Activated CD8-positive, alpha-beta T cell treated with anti-CD3 and anti-CD28 coated beads, Interleukin-2, amount 10 ng/mL, durations not matched to agents 7 days and 5 days (primary cell): ENCODE data around the gene MT3. TPM values are rescaled to one million over a fixed set of nuclear protein-coding genes. Genes with fewer than 3 reads are reported as not detected.
"Not testable (repeated sequence)": the region's sequence is repeated elsewhere in the genome, so short reads cannot be mapped to it uniquely, and the experiment has no call there.

Source experiments
- ATAC-seq: fragments of 150-1000 bp; cut with Tn5 transposase; one replicate; pipeline ENCODE4 v1.10.0; 2021; ENCODE audit warnings: moderate library complexity
- CTCF ChIA-PET: fragments of 350-600 bp; sonication (Branson Sonifier 250); formaldehyde crosslinking; loops from one replicate; lab custom pipeline; 2021; ENCODE audit warnings: antibody characterized with exemption; lab: Charles Lee
- POLR2A ChIA-PET: fragments of 350-600 bp; sonication (Branson Sonifier 250); formaldehyde crosslinking; loops from one replicate; lab custom pipeline; 2021; ENCODE audit warnings: antibody characterized with exemption; lab: Charles Lee
- DNase-seq: peaks from one replicate; pipeline ENCODE4 v3.0.0-alpha.2; 2020
- H3K27ac Mint-ChIP-seq: one replicate; pipeline ENCODE4 v1.8.0; 2021; ENCODE audit warnings: mild to moderate bottlenecking, mixed read lengths
- H3K27me3 Mint-ChIP-seq: one replicate; pipeline ENCODE4 v1.8.0; 2021; ENCODE audit warnings: low read depth, mixed read lengths
- H3K36me3 Mint-ChIP-seq: one replicate; pipeline ENCODE4 v1.8.0; 2021; ENCODE audit warnings: low read depth, mixed read lengths
- H3K4me1 Mint-ChIP-seq: one replicate; pipeline ENCODE4 v1.8.0; 2021; ENCODE audit warnings: low read depth, mixed read lengths
- H3K4me3 Mint-ChIP-seq: one replicate; pipeline ENCODE4 v1.8.0; 2021; ENCODE audit warnings: mild to moderate bottlenecking, mixed read lengths
- H3K9me3 Mint-ChIP-seq: one replicate; pipeline ENCODE4 v1.8.0; 2022; ENCODE audit warnings: mixed read lengths; ENCODE audit not compliant: insufficient read depth
- total RNA-seq, 2 experiments: library from RNA; stranded (reverse); gene quantifications; one replicate each; pipeline ENCODE4 v1.2.3, GENCODE V29; 2021

MT3 gene
- total RNA-seq, 2 experiments from 2014 or later: 6.2 to 7.5 TPM

- ChIA-PET CTCF (interaction anchor here (1.7 to 4.0 kb wide), 5 partner anchors 10 to 91 kb away, joined by 5 to 14 read pairs (median 7); partner anchors contain the start of gene MT1E), POLR2A (interaction anchor here (1.0 to 6.1 kb wide), 5 partner anchors 10 to 320 kb away, joined by 3 to 56 read pairs (median 5); partner anchors contain the start of genes MT1E, MT1F and MT1X)
- DNase-seq (peak; percentile 59), ATAC-seq (no peak)
- H3K4me1 Mint-ChIP-seq: peaks cover 60% of the 10 kb centered on the region
- no peaks in the 10 kb centered on the region for H3K27me3 Mint-ChIP-seq
- H3K27ac Mint-ChIP-seq: peak overlapping the region; percentile 85
- no peaks in the 10 kb centered on the region for H3K9me3 Mint-ChIP-seq
- H3K36me3 Mint-ChIP-seq: peaks cover 7% of the 10 kb centered on the region
- peak overlapping the region; percentile 93 for H3K4me3 Mint-ChIP-seq
Observed at GRCh38 chr16:56610609-56611111, 21.3 kb downstream of the MT3 start.

GRCh38 chr16:56611281-56611833 lies 22.0 kb downstream of the MT3 start:
- ChIA-PET CTCF (interaction anchor here (0.8 to 4.0 kb wide), 4 partner anchors 13 to 91 kb away, joined by 3 to 14 read pairs (median 10); partner anchors contain the start of gene MT1E), POLR2A (interaction anchor here (1.0 to 6.1 kb wide), 5 partner anchors 10 to 320 kb away, joined by 3 to 56 read pairs (median 5); partner anchors contain the start of genes MT1E, MT1F and MT1X)
- DNase-seq (no peak), ATAC-seq (no peak)
- peaks cover 7% of the 10 kb centered on the region for H3K36me3 Mint-ChIP-seq
- peaks cover 59% of the 10 kb centered on the region for H3K4me1 Mint-ChIP-seq
- peak overlapping the region; percentile 93 for H3K4me3 Mint-ChIP-seq
- H3K27me3 Mint-ChIP-seq: no peaks in the 10 kb centered on the region
- H3K27ac Mint-ChIP-seq: peak overlapping the region; percentile 85
- no peaks in the 10 kb centered on the region for H3K9me3 Mint-ChIP-seq

GRCh38 chr16:56613706-56614105 lies 24.4 kb downstream of the MT3 start:
- ChIA-PET POLR2A (interaction anchor here (1.2 to 6.1 kb wide), 2 partner anchors 11 to 62 kb away, joined by 3 to 56 read pairs; partner anchors contain the start of gene MT1E), CTCF (interaction anchor here (0.7 to 3.4 kb wide), 4 partner anchors 10 to 88 kb away, joined by 3 to 12 read pairs (median 4); no protein-coding TSS in a partner anchor)
- H3K9me3 Mint-ChIP-seq: no peaks in the 10 kb centered on the region
- no peak overlapping the region for H3K4me3 Mint-ChIP-seq
- ATAC-seq (no peak), DNase-seq (no peak)
- peaks cover 7% of the 10 kb centered on the region for H3K36me3 Mint-ChIP-seq
- peaks cover 61% of the 10 kb centered on the region for H3K4me1 Mint-ChIP-seq
- H3K27me3 Mint-ChIP-seq: peaks cover 6% of the 10 kb centered on the region
- no peak overlapping the region for H3K27ac Mint-ChIP-seq

GRCh38 chr16:56614549-56614991 lies 25.2 kb downstream of the MT3 start:
- peak overlapping the region; percentile 7 for H3K27ac Mint-ChIP-seq
- CTCF ChIA-PET: no interaction called here

GRCh38 chr16:56615353-56615752 lies 26.0 kb downstream of the MT3 start:
- Mint-ChIP-seq H3K27me3 (peaks cover 11% of the 10 kb centered on the region), H3K9me3 (no peaks in the 10 kb centered on the region), H3K36me3 (no peaks in the 10 kb centered on the region), H3K27ac (no peak overlapping the region), H3K4me3 (no peak overlapping the region), H3K4me1 (peaks cover 59% of the 10 kb centered on the region)
- ChIA-PET POLR2A (interaction anchor here (1.0 to 2.6 kb wide), 2 partner anchors 11 to 24 kb away, joined by 3 to 14 read pairs; partner anchors contain the start of gene MT1E), CTCF (no interaction called here)
- DNase-seq: no peak
- ATAC-seq: no peak

More at GRCh38 chr16:56614549-56614991, 25.2 kb downstream of the MT3 start:
- Mint-ChIP-seq H3K9me3 (no peaks in the 10 kb centered on the region), H3K36me3 (no peaks in the 10 kb centered on the region), H3K27me3 (peaks cover 10% of the 10 kb centered on the region), H3K4me3 (no peak overlapping the region), H3K4me1 (peaks cover 63% of the 10 kb centered on the region)
- DNase-seq: no peak
- no peak for ATAC-seq
- POLR2A ChIA-PET: interaction anchor here (1.0 to 1.2 kb wide), 2 partner anchors 23 to 61 kb away, joined by 3 read pairs; no protein-coding TSS in a partner anchor

- Mint-ChIP-seq H3K4me1 (peaks cover 46% of the 10 kb centered on the region), H3K27ac (peak overlapping the region; percentile 14), H3K36me3 (no peaks in the 10 kb centered on the region), H3K4me3 (peak overlapping the region; percentile 64), H3K27me3 (peaks cover 16% of the 10 kb centered on the region), H3K9me3 (no peaks in the 10 kb centered on the region)
- POLR2A ChIA-PET: interaction anchor here (2.6 kb wide), 1 partner anchor 9 kb away, joined by 14 read pairs; the partner anchor contains the start of gene MT1E
- DNase-seq: no peak
- no peak for ATAC-seq
- CTCF ChIA-PET: interaction anchor here (1.6 kb wide), 1 partner anchor 13 kb away, joined by 6 read pairs; no protein-coding TSS in a partner anchor
Observed at GRCh38 chr16:56616608-56617211, 27.4 kb downstream of the MT3 start.

GRCh38 chr16:56617212-56618085 lies 28.1 kb downstream of the MT3 start:
- H3K9me3 Mint-ChIP-seq: no peaks in the 10 kb centered on the region
- H3K27ac Mint-ChIP-seq: no peak overlapping the region
- no peaks in the 10 kb centered on the region for H3K36me3 Mint-ChIP-seq
- ChIA-PET CTCF (interaction anchor here (1.0 to 3.0 kb wide), 4 partner anchors 9 to 84 kb away, joined by 3 to 7 read pairs (median 5); partner anchors contain the start of gene MT2A), POLR2A (interaction anchor here (1.6 to 2.6 kb wide), 2 partner anchors 9 kb away, joined by 13 to 14 read pairs; partner anchors contain the start of genes MT1E and MT2A)
- peaks cover 17% of the 10 kb centered on the region for H3K27me3 Mint-ChIP-seq
- H3K4me3 Mint-ChIP-seq: peak overlapping the region; percentile 64
- peaks cover 44% of the 10 kb centered on the region for H3K4me1 Mint-ChIP-seq
- DNase-seq (peak; percentile 82), ATAC-seq (peak; percentile 99)

GRCh38 chr16:56618138-56618537 lies 28.8 kb downstream of the MT3 start:
- peaks cover 19% of the 10 kb centered on the region for H3K27me3 Mint-ChIP-seq
- ChIA-PET CTCF (interaction anchor here (0.7 to 3.0 kb wide), 5 partner anchors 10 to 84 kb away, joined by 3 to 7 read pairs (median 4); partner anchors contain the start of gene MT2A), POLR2A (interaction anchor here (0.9 to 1.6 kb wide), 2 partner anchors 10 to 26 kb away, joined by 4 to 13 read pairs; partner anchors contain the start of gene MT2A)
- no peak overlapping the region for H3K27ac Mint-ChIP-seq
- DNase-seq: no peak
- no peaks in the 10 kb centered on the region for H3K36me3 Mint-ChIP-seq
- peaks cover 43% of the 10 kb centered on the region for H3K4me1 Mint-ChIP-seq
- ATAC-seq: no peak
- no peaks in the 10 kb centered on the region for H3K9me3 Mint-ChIP-seq
- H3K4me3 Mint-ChIP-seq: peak overlapping the region; percentile 64

- H3K27me3 Mint-ChIP-seq: peaks cover 24% of the 10 kb centered on the region
- ATAC-seq: no peak
- ChIA-PET CTCF (no interaction called here), POLR2A (no interaction called here)
- no peaks in the 10 kb centered on the region for H3K36me3 Mint-ChIP-seq
- peaks cover 32% of the 10 kb centered on the region for H3K4me1 Mint-ChIP-seq
- DNase-seq: no peak
- no peaks in the 10 kb centered on the region for H3K9me3 Mint-ChIP-seq
- H3K4me3 Mint-ChIP-seq: no peak overlapping the region
- H3K27ac Mint-ChIP-seq: no peak overlapping the region
Observed at GRCh38 chr16:56620339-56620897, 31.1 kb downstream of the MT3 start.

- H3K9me3 Mint-ChIP-seq, DNase-seq, POLR2A ChIA-PET, H3K36me3 Mint-ChIP-seq, H3K27ac Mint-ChIP-seq, ATAC-seq, H3K4me3 Mint-ChIP-seq: not testable (repeated sequence)
- Mint-ChIP-seq H3K4me1 (peaks cover 36% of the 10 kb centered on the region), H3K27me3 (peaks cover 24% of the 10 kb centered on the region)
- CTCF ChIA-PET: interaction anchor here (0.8 kb wide), 1 partner anchor 45 kb away, joined by 3 read pairs; no protein-coding TSS in a partner anchor
Observed at GRCh38 chr16:56621665-56622445, 32.5 kb downstream of the MT3 start.
